Measurements from ENCODE around the gene TAP1. TPM values are rescaled to one million over a fixed set of nuclear protein-coding genes. Genes with fewer than 3 reads are reported as not detected.

TAP1 gene
- total RNA-seq, 2 donors from 2014 or later: 41.6 to 46.9 TPM

DNA sequence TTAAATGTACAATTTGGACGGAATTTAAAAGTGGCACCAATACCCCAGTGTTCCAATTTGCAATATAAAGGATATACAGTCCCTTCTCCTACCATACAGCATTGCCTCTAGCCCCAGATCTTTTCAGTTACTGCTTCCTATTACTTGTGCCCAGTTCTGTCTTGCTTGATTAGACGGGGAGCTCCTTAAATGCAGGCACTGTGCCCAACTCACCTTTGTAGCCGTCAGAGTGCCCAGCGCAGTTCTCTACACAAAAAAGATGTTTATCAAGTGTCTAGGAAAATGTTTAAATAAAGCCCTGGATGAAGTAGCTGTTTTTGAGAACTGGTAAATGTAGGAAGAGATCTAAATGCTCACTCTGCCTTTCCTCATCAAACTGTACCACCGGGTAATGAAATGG, 22.6 kb downstream of the TAP1 start:
- DNase-seq (ENCODE audit: low spot score) (no peak), ATAC-seq (ENCODE audit: insufficient number of reproducible peaks, low FRiP score, low read depth) (no peak)
- Histone ChIP-seq H3K36me3 (peaks cover 20% of the 10 kb centered on the region), H3K9me3 (no peaks in the 10 kb centered on the region), H3K4me1 (ENCODE audit: control insufficient read depth in 1 of 2, low read depth in 2 of 2) (no peaks in the 10 kb centered on the region), H3K4me3 (no peak overlapping the region), H3K27ac (no peak overlapping the region), H3K27me3 (replicated peaks; ENCODE audit: insufficient read depth) (no peaks in the 10 kb centered on the region)
- TF ChIP-seq, protein P1, sequence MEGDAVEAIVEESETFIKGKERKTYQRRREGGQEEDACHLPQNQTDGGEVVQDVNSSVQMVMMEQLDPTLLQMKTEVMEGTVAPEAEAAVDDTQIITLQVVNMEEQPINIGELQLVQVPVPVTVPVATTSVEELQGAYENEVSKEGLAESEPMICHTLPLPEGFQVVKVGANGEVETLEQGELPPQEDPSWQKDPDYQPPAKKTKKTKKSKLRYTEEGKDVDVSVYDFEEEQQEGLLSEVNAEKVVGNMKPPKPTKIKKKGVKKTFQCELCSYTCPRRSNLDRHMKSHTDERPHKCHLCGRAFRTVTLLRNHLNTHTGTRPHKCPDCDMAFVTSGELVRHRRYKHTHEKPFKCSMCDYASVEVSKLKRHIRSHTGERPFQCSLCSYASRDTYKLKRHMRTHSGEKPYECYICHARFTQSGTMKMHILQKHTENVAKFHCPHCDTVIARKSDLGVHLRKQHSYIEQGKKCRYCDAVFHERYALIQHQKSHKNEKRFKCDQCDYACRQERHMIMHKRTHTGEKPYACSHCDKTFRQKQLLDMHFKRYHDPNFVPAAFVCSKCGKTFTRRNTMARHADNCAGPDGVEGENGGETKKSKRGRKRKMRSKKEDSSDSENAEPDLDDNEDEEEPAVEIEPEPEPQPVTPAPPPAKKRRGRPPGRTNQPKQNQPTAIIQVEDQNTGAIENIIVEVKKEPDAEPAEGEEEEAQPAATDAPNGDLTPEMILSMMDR (IDR thresholded peaks at IDR 0.05): no peak

DNA sequence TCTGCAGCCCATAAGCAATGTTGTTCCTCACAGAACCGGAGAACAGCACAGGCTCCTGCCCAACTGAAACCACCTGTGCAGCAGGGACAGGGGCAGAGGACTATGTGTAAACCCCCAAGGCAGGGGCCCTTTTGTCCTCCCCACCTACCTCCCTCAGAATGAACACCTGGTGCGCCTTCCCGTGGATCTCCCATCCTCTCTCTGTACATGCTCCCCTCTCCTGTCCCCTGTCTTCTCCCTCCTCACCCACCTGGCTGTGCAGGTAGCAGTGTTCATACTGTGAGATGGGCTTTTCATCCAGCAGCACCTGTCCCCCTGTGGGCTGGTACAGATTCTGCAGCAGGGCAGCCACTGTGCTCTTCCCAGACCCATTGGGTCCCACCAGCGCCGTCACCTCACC, 23.5 kb downstream of the TAP1 start:
- TF ChIP-seq, protein P1 (IDR thresholded peaks at IDR 0.05): no peak
- ATAC-seq (ENCODE audit: insufficient number of reproducible peaks, low FRiP score, low read depth): no peak
- H3K36me3 ChIP-seq: peaks cover 17% of the 10 kb centered on the region

GRCh38 chr6:32829495-32829894, 24.0 kb downstream of the TAP1 start:
- Histone ChIP-seq H3K36me3 (peaks cover 17% of the 10 kb centered on the region), H3K9me3 (no peaks in the 10 kb centered on the region), H3K27me3 (replicated peaks; ENCODE audit: insufficient read depth) (no peaks in the 10 kb centered on the region), H3K4me3 (no peak overlapping the region), H3K27ac (no peak overlapping the region), H3K4me1 (ENCODE audit: control insufficient read depth in 1 of 2, low read depth in 2 of 2) (no peaks in the 10 kb centered on the region)
- TF ChIP-seq, protein P1 (IDR thresholded peaks at IDR 0.05): no peak
- no peak for DNase-seq (ENCODE audit: low spot score)
- ATAC-seq (ENCODE audit: insufficient number of reproducible peaks, low FRiP score, low read depth): no peak

More for the DNA sequence above, 23.5 kb downstream of the TAP1 start:
- Histone ChIP-seq H3K4me3 (no peak overlapping the region), H3K9me3 (no peaks in the 10 kb centered on the region), H3K4me1 (ENCODE audit: control insufficient read depth in 1 of 2, low read depth in 2 of 2) (no peaks in the 10 kb centered on the region), H3K27ac (no peak overlapping the region), H3K27me3 (replicated peaks; ENCODE audit: insufficient read depth) (no peaks in the 10 kb centered on the region)
- no peak for DNase-seq (ENCODE audit: low spot score)

GRCh38 chr6:32827025-32827424, 26.5 kb downstream of the TAP1 start:
- no peak overlapping the region for H3K27ac ChIP-seq
- H3K36me3 ChIP-seq: peaks cover 15% of the 10 kb centered on the region
- ATAC-seq (ENCODE audit: insufficient number of reproducible peaks, low FRiP score, low read depth) (no peak), DNase-seq (ENCODE audit: low spot score) (no peak)
- no peaks in the 10 kb centered on the region for H3K9me3 ChIP-seq
- no peak overlapping the region for H3K4me3 ChIP-seq
- no peaks in the 10 kb centered on the region for H3K4me1 ChIP-seq (ENCODE audit: control insufficient read depth in 1 of 2, low read depth in 2 of 2)
- no peaks in the 10 kb centered on the region for H3K27me3 ChIP-seq (replicated peaks; ENCODE audit: insufficient read depth)
- TF ChIP-seq, protein P1 (IDR thresholded peaks at IDR 0.05): no peak

GRCh38 chr6:32825966-32826365, 27.5 kb downstream of the TAP1 start:
- Histone ChIP-seq H3K27me3 (replicated peaks; ENCODE audit: insufficient read depth) (no peaks in the 10 kb centered on the region), H3K4me1 (ENCODE audit: control insufficient read depth in 1 of 2, low read depth in 2 of 2) (no peaks in the 10 kb centered on the region), H3K36me3 (peaks cover 15% of the 10 kb centered on the region), H3K27ac (no peak overlapping the region), H3K4me3 (no peak overlapping the region), H3K9me3 (no peaks in the 10 kb centered on the region)
- DNase-seq (ENCODE audit: low spot score) (no peak), ATAC-seq (ENCODE audit: insufficient number of reproducible peaks, low FRiP score, low read depth) (no peak)
- TF ChIP-seq, protein P1 (IDR thresholded peaks at IDR 0.05): no peak

All from thoracic aorta (tissue), 2 donors.